HG03575 (cell line): ENCODE results near the gene EPB41L1.

Experiments
- ATAC-seq: cut with Tn5 transposase; IDR thresholded peaks from one replicate; pipeline ENCODE4 v1.9.1; 2021; ENCODE audit not compliant: unreplicated experiment, insufficient number of reproducible peaks, low FRiP score; ENCODE audit errors: extremely low read depth

The EPB41L1 gene

DNA sequence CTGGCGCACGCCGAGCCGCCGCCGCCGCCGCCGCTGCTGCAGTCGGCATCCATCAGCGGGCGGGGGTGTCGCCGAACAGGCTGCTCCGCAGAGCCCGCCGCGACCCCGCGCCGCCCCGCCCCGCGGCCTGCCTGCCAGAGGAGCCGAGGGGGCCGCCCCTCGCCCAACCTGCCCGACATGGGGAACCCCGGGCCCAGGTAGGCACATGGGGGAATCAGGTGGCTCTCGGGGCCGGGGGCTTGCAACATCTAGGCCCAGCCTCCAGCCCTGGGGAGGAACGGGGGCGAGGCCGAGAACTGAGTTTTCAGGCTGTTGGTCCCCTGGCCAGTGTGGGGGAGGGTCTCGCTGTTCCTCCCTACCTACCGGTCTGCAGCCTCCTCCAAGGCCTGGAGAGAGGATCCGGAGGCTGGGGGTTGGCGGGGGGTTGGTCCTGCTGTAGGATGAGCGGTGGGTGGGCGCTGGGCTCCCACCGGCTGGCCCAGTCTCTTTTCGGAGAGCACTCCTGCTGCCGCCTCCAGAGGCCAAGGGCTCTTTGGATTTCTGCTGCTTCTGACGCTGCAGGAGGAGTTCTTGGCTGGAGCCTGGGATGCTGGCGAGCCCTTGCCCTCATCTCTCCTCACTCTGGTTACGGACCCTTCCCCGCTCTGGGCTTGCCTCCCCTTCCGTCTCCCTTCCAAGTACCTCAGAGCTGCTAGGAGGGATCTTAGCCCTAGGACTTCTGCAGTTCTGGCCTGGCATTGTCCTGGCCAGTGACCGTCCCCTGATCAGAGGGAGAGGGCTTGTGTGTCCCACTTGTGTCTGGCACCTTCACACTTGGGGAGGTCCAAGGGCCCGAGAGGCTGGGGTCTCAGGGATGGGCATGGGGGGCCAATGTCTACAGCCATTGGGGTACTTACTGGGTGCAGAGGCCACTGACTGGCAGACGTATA is at the start of gene EPB41L1:
EPB41L1 (plus strand) TSS at position 41 of the 929 bp plus-strand sequence. CDS start 19,038 bp downstream, outside the sequence.
- no peak for ATAC-seq

- ATAC-seq = no peak
Observed at GRCh38 chr20:36104856-36105255, 49.7 kb upstream of the EPB41L1 start.

GRCh38 chr20:36105711-36106226 is 48.8 kb upstream of the EPB41L1 start:
- ATAC-seq = no peak

- ATAC-seq = no peak
Observed at GRCh38 chr20:36106606-36107005, 47.9 kb upstream of the EPB41L1 start.

DNA sequence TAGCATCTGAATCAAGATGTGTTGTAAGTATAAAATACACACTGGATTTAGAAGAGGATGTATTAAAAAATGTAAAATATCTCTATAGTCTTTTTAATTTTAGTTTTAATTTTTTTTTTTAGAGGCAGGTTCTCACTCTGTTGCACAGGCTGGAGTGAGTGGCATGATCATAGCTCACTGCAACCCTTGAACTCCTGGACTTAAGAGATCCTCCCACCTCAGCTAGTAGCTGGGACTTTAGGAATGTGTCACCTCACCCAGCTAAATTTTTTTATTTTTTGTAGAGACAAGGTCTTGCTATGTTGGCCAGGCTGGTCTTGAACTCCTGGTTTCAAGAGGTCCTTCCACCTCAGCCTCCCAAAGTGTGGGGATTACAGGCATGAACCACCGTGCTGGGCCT is 46.7 kb upstream of the EPB41L1 start:
- no peak for ATAC-seq

GRCh38 chr20:36109251-36109947 is 45.1 kb upstream of the EPB41L1 start:
- ATAC-seq = no peak

GRCh38 chr20:36110994-36111393 is 43.5 kb upstream of the EPB41L1 start:
- ATAC-seq = no peak

- no peak for ATAC-seq
Observed at GRCh38 chr20:36112112-36112511, 42.4 kb upstream of the EPB41L1 start.

DNA sequence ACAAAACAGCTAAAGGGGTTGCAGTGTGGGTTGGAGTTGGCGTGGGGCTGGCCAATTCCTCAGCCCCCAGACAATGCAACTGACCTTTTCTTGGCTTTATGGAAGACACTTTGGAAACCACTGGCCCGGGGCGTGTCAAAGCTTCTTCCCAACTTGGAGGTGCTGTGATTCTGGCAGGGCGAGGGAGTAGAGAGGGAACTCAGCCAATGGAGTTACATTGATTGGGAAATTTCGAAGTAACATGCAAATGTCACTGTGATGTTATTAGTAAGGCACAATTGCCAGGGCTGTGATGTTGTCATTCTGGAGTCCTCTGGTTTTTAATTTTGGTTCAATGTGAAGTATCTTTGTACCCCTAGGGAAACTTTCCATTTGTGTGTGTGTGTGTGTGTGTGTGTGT is 41.5 kb upstream of the EPB41L1 start:
- no peak for ATAC-seq

DNA sequence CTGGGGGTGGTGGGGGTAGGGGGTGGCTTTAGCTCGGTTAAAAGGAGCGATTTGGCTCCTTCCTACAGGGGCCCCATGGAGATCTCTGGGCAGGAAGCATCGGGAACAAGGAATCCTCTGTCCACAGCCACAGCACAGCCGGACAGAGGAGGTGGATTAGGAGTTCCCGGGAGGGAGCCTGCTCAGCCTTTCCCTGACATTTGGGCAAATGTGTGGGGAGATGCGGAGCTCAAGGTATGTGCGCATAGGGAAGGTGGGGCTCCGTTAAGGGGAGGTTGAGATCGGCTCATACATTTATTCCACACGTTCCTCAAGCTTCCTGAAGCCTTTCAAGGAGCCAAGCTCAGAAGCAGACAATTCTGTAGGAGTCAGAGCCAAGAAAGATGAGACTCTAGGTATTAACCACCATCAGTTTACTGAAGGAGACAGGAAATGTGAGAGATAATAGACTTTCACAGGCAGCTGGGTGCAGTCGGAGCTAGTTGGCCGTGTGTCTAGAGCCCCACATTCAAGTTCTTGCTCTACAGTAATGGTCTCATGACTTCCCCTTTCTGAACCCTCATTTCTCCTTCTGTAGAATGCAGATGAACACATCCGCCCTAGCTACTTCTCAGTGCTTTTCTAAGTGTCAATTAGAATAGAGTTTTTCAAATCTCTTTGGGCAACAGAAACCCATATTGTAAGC is 40.8 kb upstream of the EPB41L1 start:
- ATAC-seq = no peak

DNA sequence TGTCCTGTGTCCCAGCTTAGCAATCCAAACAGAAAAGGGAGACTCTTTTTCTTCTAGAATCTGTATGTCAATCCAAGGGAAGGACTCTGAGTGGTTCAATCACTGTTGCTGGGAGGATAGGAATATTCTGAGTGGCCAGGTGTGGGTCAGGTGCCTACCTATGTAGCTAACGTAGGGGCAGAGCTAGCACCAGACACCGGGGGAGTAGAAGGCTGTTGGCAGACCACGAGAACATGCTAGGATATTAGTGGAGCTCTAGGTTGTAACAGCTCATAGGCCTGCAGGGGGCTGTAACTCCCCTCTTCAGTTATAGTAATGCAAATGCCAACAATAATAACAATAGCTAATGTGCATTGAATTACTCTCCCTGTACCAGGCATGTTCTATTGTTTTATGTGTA is 39.8 kb upstream of the EPB41L1 start:
- no peak for ATAC-seq

GRCh38 chr20:36115925-36116324 is 38.6 kb upstream of the EPB41L1 start:
- ATAC-seq = no peak

DNA sequence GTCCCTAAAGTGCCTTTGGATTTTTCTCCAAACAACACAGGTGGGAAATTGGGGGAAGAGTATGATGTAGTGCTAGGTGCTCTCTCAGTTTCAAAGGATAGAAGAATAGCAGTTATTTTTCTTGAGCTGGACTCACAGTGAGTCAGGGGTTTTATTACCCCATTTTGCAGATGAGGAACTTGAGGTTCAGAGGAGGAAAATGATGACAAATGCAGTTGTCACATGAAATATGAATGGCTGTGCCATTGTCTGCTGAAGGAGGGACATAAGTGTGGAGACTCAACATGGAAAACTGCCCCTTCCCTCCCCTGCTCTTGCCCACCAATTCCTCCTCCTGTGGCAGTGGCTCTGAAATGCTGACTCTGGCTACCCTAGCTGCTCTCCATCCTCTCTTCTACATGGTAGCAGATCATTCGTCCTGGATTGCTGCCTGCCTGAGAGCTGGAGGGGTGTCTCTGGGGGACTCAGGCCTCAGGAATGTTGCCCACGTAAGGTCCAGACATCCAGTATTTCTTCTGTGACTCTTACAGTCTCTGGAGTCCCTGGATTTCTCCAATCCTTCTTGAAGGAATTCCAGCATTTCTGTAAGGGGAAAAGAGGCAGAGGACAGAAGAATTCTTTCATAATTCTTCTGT is 37.6 kb upstream of the EPB41L1 start:
- ATAC-seq = no peak

DNA sequence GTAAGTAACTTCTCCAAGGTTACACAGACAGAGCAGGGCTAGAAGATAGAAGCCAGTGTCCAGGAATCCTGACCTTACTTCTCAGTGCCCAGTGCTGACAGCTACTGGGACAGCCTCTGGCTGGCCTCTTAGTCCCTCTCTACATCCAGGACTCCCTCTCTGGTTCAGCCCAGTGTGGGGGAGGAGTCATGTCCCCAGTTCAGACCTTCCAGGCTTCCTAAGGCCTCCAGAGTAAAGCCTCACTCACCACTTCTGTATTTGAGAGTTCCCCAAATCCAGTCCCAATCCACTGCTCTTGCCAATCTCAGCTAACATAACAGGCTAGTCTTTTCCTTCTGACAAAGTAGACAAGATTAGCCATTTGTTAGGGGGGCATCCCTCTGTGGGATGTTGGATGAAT is 36.9 kb upstream of the EPB41L1 start:
- ATAC-seq = no peak

DNA sequence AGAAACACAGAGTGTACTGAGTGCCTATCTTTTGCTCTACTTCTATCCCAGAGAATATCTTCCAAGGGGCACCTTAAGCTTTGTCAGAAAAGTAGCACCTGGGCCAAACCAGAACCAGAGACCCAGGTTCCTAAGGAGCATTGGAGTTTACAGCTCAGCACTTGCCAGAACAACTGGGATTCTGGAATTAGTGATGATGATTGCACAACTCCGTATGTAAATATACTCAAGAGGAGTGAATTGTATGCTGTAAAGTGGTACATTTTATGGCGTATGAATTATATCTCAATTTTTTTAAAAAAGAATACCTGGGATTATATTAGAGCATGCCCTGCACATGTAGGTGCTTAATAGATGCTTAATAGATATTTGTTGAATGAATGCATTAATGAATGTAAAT is 36.2 kb upstream of the EPB41L1 start:
- ATAC-seq = no peak

DNA sequence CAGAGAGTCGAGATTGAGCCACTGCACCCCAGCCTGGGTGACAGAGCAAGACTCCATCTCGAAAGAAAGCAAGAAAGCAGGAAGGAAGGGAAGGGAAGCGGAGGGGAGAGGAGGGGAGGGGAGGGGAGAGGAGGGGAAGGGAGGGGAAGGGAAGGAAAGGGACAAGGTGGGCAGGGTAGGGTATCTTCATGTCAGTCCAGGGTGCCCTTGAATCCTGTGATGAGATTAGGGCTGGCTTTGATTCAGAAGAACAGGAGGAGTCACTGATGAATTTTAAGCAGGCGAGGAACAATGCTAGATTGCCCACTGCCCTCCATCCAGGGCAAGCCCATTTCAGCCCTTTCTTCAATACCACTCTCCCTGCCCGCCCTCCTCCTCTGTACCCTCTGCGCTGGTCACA is 35.0 kb upstream of the EPB41L1 start:
- ATAC-seq = no peak

- no peak for ATAC-seq
Observed at GRCh38 chr20:36120241-36120640, 34.3 kb upstream of the EPB41L1 start.

GRCh38 chr20:36120991-36121390 is 33.5 kb upstream of the EPB41L1 start:
- ATAC-seq = no peak
